ENCODE results near the gene TPM2. TPM values are rescaled to one million over a fixed set of nuclear protein-coding genes. Genes with fewer than 3 reads are reported as not detected.
"Not testable (repeated sequence)": the region's sequence is repeated elsewhere in the genome, so short reads cannot be mapped to it uniquely, and the experiment has no call there.

The TPM2 gene
- total RNA-seq, 1 donor from 2014 or later = 24.3 TPM

DNA sequence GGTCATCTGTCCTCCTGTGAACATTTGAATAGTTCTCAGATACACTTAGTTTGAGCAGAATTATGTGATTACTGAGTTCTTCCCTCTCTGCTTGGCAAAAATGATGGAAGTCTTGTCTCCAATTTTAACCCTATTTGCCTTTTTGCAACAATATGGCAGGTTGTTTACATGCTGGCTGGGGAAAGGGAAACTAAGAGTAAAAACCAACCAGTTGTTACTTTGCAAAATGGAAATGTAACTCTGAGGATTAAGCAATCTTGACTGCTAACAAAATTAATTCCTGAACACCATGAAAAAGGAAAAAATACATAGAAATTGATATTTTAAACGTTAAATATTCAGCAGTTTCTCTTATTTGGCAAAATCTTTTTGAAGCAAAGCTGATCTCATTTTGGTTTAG lies 50.1 kb downstream of the TPM2 start:
- Mint-ChIP-seq H3K4me3 (ENCODE audit: low read depth) (no peak overlapping the region), H3K9me3 (ENCODE audit: low read depth) (peaks cover 8% of the 10 kb centered on the region), H3K4me1 (ENCODE audit: low read depth) (no peaks in the 10 kb centered on the region), H3K27me3 (peaks cover 6% of the 10 kb centered on the region), H3K27ac (no peak overlapping the region), H3K36me3 (ENCODE audit: insufficient read depth) (peaks cover 5% of the 10 kb centered on the region)
- no peak for DNase-seq (ENCODE audit: low spot score, unreplicated experiment)
- TF ChIP-seq, protein P1, sequence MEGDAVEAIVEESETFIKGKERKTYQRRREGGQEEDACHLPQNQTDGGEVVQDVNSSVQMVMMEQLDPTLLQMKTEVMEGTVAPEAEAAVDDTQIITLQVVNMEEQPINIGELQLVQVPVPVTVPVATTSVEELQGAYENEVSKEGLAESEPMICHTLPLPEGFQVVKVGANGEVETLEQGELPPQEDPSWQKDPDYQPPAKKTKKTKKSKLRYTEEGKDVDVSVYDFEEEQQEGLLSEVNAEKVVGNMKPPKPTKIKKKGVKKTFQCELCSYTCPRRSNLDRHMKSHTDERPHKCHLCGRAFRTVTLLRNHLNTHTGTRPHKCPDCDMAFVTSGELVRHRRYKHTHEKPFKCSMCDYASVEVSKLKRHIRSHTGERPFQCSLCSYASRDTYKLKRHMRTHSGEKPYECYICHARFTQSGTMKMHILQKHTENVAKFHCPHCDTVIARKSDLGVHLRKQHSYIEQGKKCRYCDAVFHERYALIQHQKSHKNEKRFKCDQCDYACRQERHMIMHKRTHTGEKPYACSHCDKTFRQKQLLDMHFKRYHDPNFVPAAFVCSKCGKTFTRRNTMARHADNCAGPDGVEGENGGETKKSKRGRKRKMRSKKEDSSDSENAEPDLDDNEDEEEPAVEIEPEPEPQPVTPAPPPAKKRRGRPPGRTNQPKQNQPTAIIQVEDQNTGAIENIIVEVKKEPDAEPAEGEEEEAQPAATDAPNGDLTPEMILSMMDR (IDR thresholded peaks at IDR 0.05; ENCODE audit: unreplicated experiment) = no peak

DNA sequence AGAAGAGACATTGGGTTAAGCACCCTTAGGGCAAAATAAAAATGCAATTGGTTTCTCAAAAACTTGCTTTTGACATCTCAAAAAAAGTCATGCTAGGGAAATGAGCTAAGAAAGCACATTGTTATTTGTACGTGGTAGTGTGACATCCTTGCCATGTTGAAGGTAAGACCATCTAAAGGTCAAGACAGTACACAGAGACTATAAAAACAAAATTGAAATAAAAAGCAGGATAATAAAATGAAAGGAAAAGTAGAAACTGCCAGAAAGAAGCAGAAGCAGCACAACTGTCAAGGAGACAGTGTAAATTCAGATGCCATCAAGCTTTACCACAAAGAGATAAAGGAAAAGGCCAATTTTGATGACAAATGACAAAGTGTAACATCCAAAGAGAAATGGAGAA lies 50.5 kb downstream of the TPM2 start:
- H3K4me3 Mint-ChIP-seq (ENCODE audit: low read depth); H3K36me3 Mint-ChIP-seq (ENCODE audit: insufficient read depth); H3K27ac Mint-ChIP-seq; H3K27me3 Mint-ChIP-seq; H3K9me3 Mint-ChIP-seq (ENCODE audit: low read depth); H3K4me1 Mint-ChIP-seq (ENCODE audit: low read depth); DNase-seq (ENCODE audit: low spot score, unreplicated experiment): not testable (repeated sequence)

DNA sequence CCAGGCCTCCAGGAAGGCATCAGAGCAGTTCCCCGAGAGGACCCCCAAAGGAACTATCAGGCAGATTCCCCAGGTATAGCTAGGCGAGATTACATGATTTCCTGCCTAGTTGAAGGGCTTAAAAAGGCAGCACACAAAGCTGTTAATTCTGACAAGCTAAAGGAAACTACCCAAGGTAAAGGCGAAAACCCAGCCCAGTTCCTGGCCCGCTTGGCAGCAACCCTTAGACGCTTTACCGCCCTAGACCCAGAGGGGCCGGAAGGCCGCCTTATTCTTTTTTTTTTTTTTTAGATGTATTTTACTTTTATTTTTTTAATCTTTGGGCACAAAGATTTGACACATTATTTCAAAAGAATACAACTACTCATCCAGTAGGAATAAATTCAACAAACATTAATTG lies 51.0 kb downstream of the TPM2 start:
- H3K9me3 Mint-ChIP-seq (ENCODE audit: low read depth); H3K4me3 Mint-ChIP-seq (ENCODE audit: low read depth); H3K27ac Mint-ChIP-seq; H3K27me3 Mint-ChIP-seq; DNase-seq (ENCODE audit: low spot score, unreplicated experiment); H3K4me1 Mint-ChIP-seq (ENCODE audit: low read depth); H3K36me3 Mint-ChIP-seq (ENCODE audit: insufficient read depth): not testable (repeated sequence)

DNA sequence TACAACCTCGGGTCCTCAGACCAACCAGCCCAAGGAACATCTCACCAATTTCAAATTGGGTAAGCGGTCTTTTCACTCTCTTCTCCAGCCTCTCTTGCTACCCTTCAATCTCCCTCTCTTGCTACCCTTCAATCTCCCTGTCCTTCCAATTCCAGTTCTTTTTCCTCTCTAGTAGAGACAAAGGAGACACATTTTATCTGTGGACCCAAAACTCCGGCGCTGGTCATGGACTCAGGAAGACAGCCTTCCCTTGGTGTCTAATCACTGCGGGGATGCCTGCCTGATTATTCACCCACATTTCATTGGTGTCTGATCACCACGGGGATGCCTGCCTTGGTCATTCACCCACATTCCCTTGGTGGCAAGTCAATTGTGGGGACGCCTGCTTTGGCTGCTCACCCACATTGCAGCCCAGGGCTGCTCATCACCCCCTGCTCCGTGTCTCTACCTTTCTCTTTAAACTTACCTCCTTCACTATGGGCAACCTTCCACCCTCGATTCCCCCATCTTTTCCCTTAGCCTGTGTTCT lies 52.2 kb downstream of the TPM2 start:
- not testable (repeated sequence) for H3K27me3 Mint-ChIP-seq; H3K4me1 Mint-ChIP-seq (ENCODE audit: low read depth); H3K36me3 Mint-ChIP-seq (ENCODE audit: insufficient read depth)

GRCh38 chr9:35636877-35637246 lies 52.9 kb downstream of the TPM2 start:
- not testable (repeated sequence) for H3K36me3 Mint-ChIP-seq (ENCODE audit: insufficient read depth); DNase-seq (ENCODE audit: low spot score, unreplicated experiment); H3K9me3 Mint-ChIP-seq (ENCODE audit: low read depth); H3K4me3 Mint-ChIP-seq (ENCODE audit: low read depth); H3K4me1 Mint-ChIP-seq (ENCODE audit: low read depth); H3K27me3 Mint-ChIP-seq; H3K27ac Mint-ChIP-seq

More for the DNA sequence above, 52.2 kb downstream of the TPM2 start:
- H3K9me3 Mint-ChIP-seq (ENCODE audit: low read depth); H3K27ac Mint-ChIP-seq; H3K4me3 Mint-ChIP-seq (ENCODE audit: low read depth); DNase-seq (ENCODE audit: low spot score, unreplicated experiment): not testable (repeated sequence)

- Mint-ChIP-seq H3K4me1 (ENCODE audit: low read depth) (no peaks in the 10 kb centered on the region), H3K27ac (no peak overlapping the region), H3K4me3 (ENCODE audit: low read depth) (no peak overlapping the region), H3K36me3 (ENCODE audit: insufficient read depth) (peaks cover 5% of the 10 kb centered on the region), H3K27me3 (peaks cover 6% of the 10 kb centered on the region), H3K9me3 (ENCODE audit: low read depth) (peaks cover 8% of the 10 kb centered on the region)
- TF ChIP-seq, protein P1 (IDR thresholded peaks at IDR 0.05; ENCODE audit: unreplicated experiment) = no peak
- DNase-seq (ENCODE audit: low spot score, unreplicated experiment) = no peak
These were observed 53.4 kb downstream of the TPM2 start for GRCh38 chr9:35636135-35636876.

GRCh38 chr9:35635730-35636129 lies 54.0 kb downstream of the TPM2 start:
- no peaks in the 10 kb centered on the region for H3K4me1 Mint-ChIP-seq (ENCODE audit: low read depth)
- H3K27me3 Mint-ChIP-seq = peaks cover 6% of the 10 kb centered on the region
- no peak for DNase-seq (ENCODE audit: low spot score, unreplicated experiment)
- H3K36me3 Mint-ChIP-seq (ENCODE audit: insufficient read depth) = peaks cover 5% of the 10 kb centered on the region
- peaks cover 8% of the 10 kb centered on the region for H3K9me3 Mint-ChIP-seq (ENCODE audit: low read depth)
- no peak overlapping the region for H3K4me3 Mint-ChIP-seq (ENCODE audit: low read depth)
- no peak overlapping the region for H3K27ac Mint-ChIP-seq
- TF ChIP-seq, protein P1 (IDR thresholded peaks at IDR 0.05; ENCODE audit: unreplicated experiment) = no peak

Small RNA genes within 50 kb of the gene (microRNA-seq; reads per million reads assigned to microRNA genes)
- gene MIR6852 (ENCODE audit: borderline number of aligned reads, unreplicated experiment) (2.4 reads per million), gene MIR6853 (ENCODE audit: borderline number of aligned reads, unreplicated experiment) (not detected)

Other genes starting within 250 kb of the TPM2 start
- 17.9 and 20.8 TPM in 2 replicates for gene RUSC2, start 199.8 kb downstream of the TPM2 start, total RNA-seq
- gene TESK1, start 84.7 kb downstream of the TPM2 start, total RNA-seq = 62.3 and 63.2 TPM in 2 replicates
- 3.1 and 4.2 TPM in 2 replicates for gene CD72, start 71.5 kb downstream of the TPM2 start, total RNA-seq
- not detected in 2 replicates for gene SIT1, start 39.0 kb downstream of the TPM2 start, total RNA-seq
- gene RMRP, start 31.9 kb downstream of the TPM2 start, total RNA-seq = 15,251 and 16,487 TPM in 2 replicates
- 17.2 and 18.8 TPM in 2 replicates for gene CCDC107, start 31.6 kb downstream of the TPM2 start, total RNA-seq
- 9.1 and 10.4 TPM in 2 replicates for gene ARHGEF39, start 24.7 kb downstream of the TPM2 start, total RNA-seq
- 0.31 and 0.49 TPM in 2 replicates for gene CA9, start 16.0 kb downstream of the TPM2 start, total RNA-seq
- gene TLN1, start 42.3 kb upstream of the TPM2 start, total RNA-seq = 136 and 141 TPM in 2 replicates
- gene CREB3, start 42.7 kb upstream of the TPM2 start, total RNA-seq = 31.5 and 33.2 TPM in 2 replicates
- gene GBA2, start 59.3 kb upstream of the TPM2 start, total RNA-seq = 130 and 138 TPM in 2 replicates
- 37.8 and 40.0 TPM in 2 replicates for gene RGP1, start 59.4 kb upstream of the TPM2 start, total RNA-seq
- not detected in 2 replicates for gene MSMP, start 64.4 kb upstream of the TPM2 start, total RNA-seq
- 17.0 and 23.4 TPM in 2 replicates for gene NPR2, start 101.7 kb upstream of the TPM2 start, total RNA-seq
- gene SPAG8, start 122.3 kb upstream of the TPM2 start, total RNA-seq = 2.9 and 3.2 TPM in 2 replicates
- 37.7 and 41.5 TPM in 2 replicates for gene HINT2, start 125.1 kb upstream of the TPM2 start, total RNA-seq
- not detected in 2 replicates for gene FAM221B, start 138.8 kb upstream of the TPM2 start, total RNA-seq
- gene TMEM8B, start 139.3 kb upstream of the TPM2 start, total RNA-seq = 24.1 and 25.4 TPM in 2 replicates
- gene OR13J1, start 180.5 kb upstream of the TPM2 start, total RNA-seq = not detected in 2 replicates
- gene HRCT1, start 216.3 kb upstream of the TPM2 start, total RNA-seq = not detected in 2 replicates
- gene SPAAR, start 219.6 kb upstream of the TPM2 start, total RNA-seq = not detected in 2 replicates

Measured in progenitor cell of endocrine pancreas (in vitro differentiated cells).